Pulmonary artery endothelial cell (primary cell): Measurements from ENCODE around the gene COL13A1. TPM values are rescaled to one million over a fixed set of nuclear protein-coding genes. Genes with fewer than 3 reads are reported as not detected.

ENCODE experiments used
- DNase-seq: peaks from one replicate; pipeline ENCODE4 v3.0.0-alpha.2; 2011; ENCODE audit warnings: low read depth, low spot score
- total RNA-seq: library from RNA; depleted of rRNA; stranded (reverse); fragments of >200 nt; gene quantifications from 2 replicates; pipeline ENCODE4 v1.2.3, GENCODE V29; 2014

The COL13A1 gene
- total RNA-seq, 1 donor from 2014 or later: 33.6 TPM

- no peak for DNase-seq
Measured at GRCh38 chr10:70007116-70007820, 205.6 kb downstream of the COL13A1 start.

Other genes starting within 250 kb of the COL13A1 start
- gene NEUROG3, start 228.5 kb upstream of the COL13A1 start, total RNA-seq: not detected in 2 replicates
- 0.20 TPM in 1 of 2 replicates, not detected in the other for gene FAM241B, start 171.7 kb upstream of the COL13A1 start, total RNA-seq